ENCODE measurements around the gene QRFP.
"Not testable (repeated sequence)": the region's sequence is repeated elsewhere in the genome, so short reads cannot be mapped to it uniquely, and the experiment has no call there.

GRCh38 chr9:130910670-130911069, 14.1 kb upstream of the QRFP start:
- not testable (repeated sequence) for TF ChIP-seq CTCF (IDR thresholded peaks at IDR 0.05; ENCODE audit: insufficient read depth, low read length, poor library complexity, severe bottlenecking); EZH2phosphoT487 (conservative IDR thresholded peaks at IDR 0.05; ENCODE audit: low read length)

Measured in SU-DHL-6 (cell line).